DOHH2 (cell line): ENCODE measurements around the gene HES7.

Experiments used
- H3F3A ChIP-seq: fragments of 200-600 bp; sonication (generic), shearing (Covaris generic); 2 replicates; pipeline ENCODE4 v1.6.0; 2016; ENCODE audit warnings: antibody characterized with exemption, mild to moderate bottlenecking; ENCODE audit not compliant: control insufficient read depth, insufficient read depth
- H3K27ac ChIP-seq: fragments of 200-600 bp; sonication (generic); 2 replicates; pipeline ENCODE4 v1.5.1; 2014; ENCODE audit warnings: low read depth, mild to moderate bottlenecking, low read length, moderate library complexity
- H3K27me3 ChIP-seq: fragments of 200-600 bp; sonication (generic); 2 replicates; pipeline ENCODE4 v1.6.1; 2014; ENCODE audit warnings: mild to moderate bottlenecking, low read length, mixed read lengths; ENCODE audit not compliant: control insufficient read depth
- H3K36me3 ChIP-seq: fragments of 200-600 bp; sonication (generic); 2 replicates; pipeline ENCODE4 v1.6.1; 2014; ENCODE audit warnings: mild to moderate bottlenecking, low read length, moderate library complexity, mixed read lengths; ENCODE audit not compliant: control insufficient read depth
- H3K4me1 ChIP-seq: fragments of 200-600 bp; sonication (generic); 2 replicates; pipeline ENCODE4 v1.6.1; 2014; ENCODE audit warnings: mild to moderate bottlenecking, low read length, mixed read lengths; ENCODE audit not compliant: control insufficient read depth
- H3K4me2 ChIP-seq: fragments of 200-600 bp; sonication (generic); 2 replicates; pipeline ENCODE4 v1.6.0; 2014; ENCODE audit warnings: mild to moderate bottlenecking, low read length, moderate library complexity
- H3K4me3 ChIP-seq: fragments of 200-600 bp; sonication (generic); 2 replicates; pipeline ENCODE4 v1.5.1; 2014; ENCODE audit warnings: mild to moderate bottlenecking, low read length, mixed read lengths
- H3K79me2 ChIP-seq: fragments of 200-600 bp; sonication (generic); 2 replicates; pipeline ENCODE4 v1.6.1; 2014; ENCODE audit warnings: mild to moderate bottlenecking, low read length, mixed read lengths; ENCODE audit not compliant: control insufficient read depth
- H3K9me2 ChIP-seq: fragments of 200-600 bp; sonication (generic); replicated peaks from 2 replicates; pipeline ENCODE4 v1.6.1; 2014; ENCODE audit warnings: mild to moderate bottlenecking, low read length, mixed read lengths; ENCODE audit not compliant: control insufficient read depth
- H3K9me3 ChIP-seq: fragments of 200-600 bp; sonication (generic); 2 replicates; pipeline ENCODE4 v1.6.1; 2014; ENCODE audit warnings: antibody characterized with exemption, low read length, mixed read lengths; ENCODE audit not compliant: control insufficient read depth, insufficient read depth
- H4K20me1 ChIP-seq: fragments of 200-600 bp; sonication (generic); 2 replicates; pipeline ENCODE4 v1.6.0; 2014; ENCODE audit warnings: low read depth, mild to moderate bottlenecking, antibody characterized with exemption, low read length, moderate library complexity; ENCODE audit not compliant: control insufficient read depth, insufficient read depth
- EZH2phosphoT487 ChIP-seq: fragments of 200-600 bp; sonication (generic); IDR thresholded peaks from 2 replicates; pipeline ENCODE4 v1.6.1; 2017; ENCODE audit warnings: borderline replicate concordance, mild to moderate bottlenecking, antibody characterized with exemption, low read length, moderate library complexity, mixed read lengths
- TF ChIP-seq, protein P1 (sequence below): fragments of 200-600 bp; sonication (generic); IDR thresholded peaks from one replicate; pipeline ENCODE4 v1.5.1; 2014; ENCODE audit warnings: antibody characterized with exemption, mild to moderate bottlenecking, low read depth, low read length; ENCODE audit not compliant: poor library complexity, severe bottlenecking

The HES7 gene

GRCh38 chr17:8147805-8148404 is 24.0 kb upstream of the HES7 start:
- H3K27me3 ChIP-seq: no peaks in the 10 kb centered on the region
- no peaks in the 10 kb centered on the region for H4K20me1 ChIP-seq
- peaks cover 27% of the 10 kb centered on the region for H3K4me1 ChIP-seq
- H3K36me3 ChIP-seq: peaks cover 58% of the 10 kb centered on the region
- peaks cover 3% of the 10 kb centered on the region for H3F3A ChIP-seq
- H3K9me2 ChIP-seq: no peaks in the 10 kb centered on the region
- no peak overlapping the region for H3K4me2 ChIP-seq
- TF ChIP-seq, protein P1, sequence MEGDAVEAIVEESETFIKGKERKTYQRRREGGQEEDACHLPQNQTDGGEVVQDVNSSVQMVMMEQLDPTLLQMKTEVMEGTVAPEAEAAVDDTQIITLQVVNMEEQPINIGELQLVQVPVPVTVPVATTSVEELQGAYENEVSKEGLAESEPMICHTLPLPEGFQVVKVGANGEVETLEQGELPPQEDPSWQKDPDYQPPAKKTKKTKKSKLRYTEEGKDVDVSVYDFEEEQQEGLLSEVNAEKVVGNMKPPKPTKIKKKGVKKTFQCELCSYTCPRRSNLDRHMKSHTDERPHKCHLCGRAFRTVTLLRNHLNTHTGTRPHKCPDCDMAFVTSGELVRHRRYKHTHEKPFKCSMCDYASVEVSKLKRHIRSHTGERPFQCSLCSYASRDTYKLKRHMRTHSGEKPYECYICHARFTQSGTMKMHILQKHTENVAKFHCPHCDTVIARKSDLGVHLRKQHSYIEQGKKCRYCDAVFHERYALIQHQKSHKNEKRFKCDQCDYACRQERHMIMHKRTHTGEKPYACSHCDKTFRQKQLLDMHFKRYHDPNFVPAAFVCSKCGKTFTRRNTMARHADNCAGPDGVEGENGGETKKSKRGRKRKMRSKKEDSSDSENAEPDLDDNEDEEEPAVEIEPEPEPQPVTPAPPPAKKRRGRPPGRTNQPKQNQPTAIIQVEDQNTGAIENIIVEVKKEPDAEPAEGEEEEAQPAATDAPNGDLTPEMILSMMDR: no peak
- no peak for TF ChIP-seq EZH2phosphoT487
- no peaks in the 10 kb centered on the region for H3K9me3 ChIP-seq
- peaks cover 21% of the 10 kb centered on the region for H3K79me2 ChIP-seq
- H3K27ac ChIP-seq: no peak overlapping the region
- no peak overlapping the region for H3K4me3 ChIP-seq

DNA sequence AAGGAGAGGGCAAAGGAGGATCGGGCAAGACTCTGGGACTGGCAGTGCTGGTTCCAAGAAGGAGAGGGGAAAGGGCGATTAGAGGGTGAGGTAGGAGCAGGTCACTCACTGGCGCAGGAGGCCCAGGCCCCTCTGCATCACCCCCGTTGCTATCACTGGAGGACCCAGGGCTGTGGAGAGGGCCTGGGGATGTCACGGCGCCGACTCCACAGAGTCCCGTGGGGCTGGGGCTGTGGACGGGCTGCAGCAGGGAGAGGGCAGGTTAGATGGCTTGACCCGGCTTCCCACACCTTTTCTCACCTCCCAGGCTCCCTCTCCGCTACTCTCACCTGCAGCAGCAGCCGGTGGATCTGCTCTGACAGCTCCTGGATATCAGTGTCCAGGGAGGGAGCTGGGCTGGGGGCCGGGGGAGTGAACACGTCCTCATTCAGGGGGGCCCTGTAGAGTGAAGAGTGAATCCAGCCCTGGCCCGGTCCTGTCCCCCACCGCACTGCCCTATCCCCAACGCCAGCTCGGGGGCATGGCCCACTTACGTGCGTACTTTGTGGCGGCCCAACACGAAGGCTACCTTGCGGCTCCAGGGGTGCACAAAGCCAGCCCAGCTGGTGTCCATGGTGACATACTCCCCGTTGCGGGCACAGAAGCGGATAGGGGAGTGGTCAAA is 23.4 kb upstream of the HES7 start:
- Histone ChIP-seq H3K27me3 (no peaks in the 10 kb centered on the region), H3K27ac (no peak overlapping the region), H3K4me2 (no peak overlapping the region), H3K79me2 (peaks cover 21% of the 10 kb centered on the region), H3F3A (no peaks in the 10 kb centered on the region), H3K36me3 (peaks cover 62% of the 10 kb centered on the region), H4K20me1 (no peaks in the 10 kb centered on the region), H3K4me3 (no peak overlapping the region), H3K4me1 (peaks cover 20% of the 10 kb centered on the region), H3K9me2 (no peaks in the 10 kb centered on the region), H3K9me3 (no peaks in the 10 kb centered on the region)
- no peak for TF ChIP-seq EZH2phosphoT487
- TF ChIP-seq, protein P1: no peak

GRCh38 chr17:8146381-8147140 is 22.7 kb upstream of the HES7 start:
- Histone ChIP-seq H3K9me2 (no peaks in the 10 kb centered on the region), H4K20me1 (no peaks in the 10 kb centered on the region), H3K27me3 (no peaks in the 10 kb centered on the region), H3K36me3 (peaks cover 66% of the 10 kb centered on the region), H3K79me2 (peaks cover 16% of the 10 kb centered on the region), H3K4me3 (no peak overlapping the region), H3K4me1 (peaks cover 13% of the 10 kb centered on the region), H3K9me3 (no peaks in the 10 kb centered on the region), H3K27ac (no peak overlapping the region), H3F3A (no peaks in the 10 kb centered on the region), H3K4me2 (no peak overlapping the region)
- TF ChIP-seq, protein P1: no peak
- no peak for TF ChIP-seq EZH2phosphoT487
